Endothelial cell of umbilical vein (primary cell): ENCODE results near the gene AGBL4. TPM values are rescaled to one million over a fixed set of nuclear protein-coding genes. Genes with fewer than 3 reads are reported as not detected.

Experiments
- BruUV-seq: library from RNA; stranded (reverse); fragments of 400-500 nt; replicated peaks from 2 replicates; lab custom pipeline; 2021; lab: Mats Ljungman, UMichigan
- CTCF ChIA-PET: fragments of 300-600, 350-600 bp; sonication (Branson Sonifier 250); formaldehyde crosslinking; loops from one replicate; lab custom pipeline; 2021; ENCODE audit warnings: antibody characterized with exemption, inconsistent platforms; lab: Charles Lee
- POLR2A ChIA-PET: fragments of 300-600, 350-600 bp; sonication (Branson Sonifier 250); formaldehyde crosslinking; loops from one replicate; lab custom pipeline; 2021; ENCODE audit warnings: antibody characterized with exemption, inconsistent platforms; lab: Charles Lee
- DNase-seq: peaks from one replicate; pipeline ENCODE4 v3.0.0-alpha.2; 2011; ENCODE audit warnings: low read depth, low spot score
- FAIRE-seq: peaks from 2 replicates; lab custom pipeline; 2011; peaks lifted over from hg19 to GRCh38; lab: Jason Lieb, UNC
- H2AFZ ChIP-seq: 2 replicates; pipeline ENCODE4 v1.6.0; 2012; ENCODE audit warnings: low read depth, low read length, control low read depth, inconsistent platforms
- H3K27ac ChIP-seq: 2 replicates; pipeline ENCODE4 v1.5.1; 2011; ENCODE audit warnings: low read depth, mild to moderate bottlenecking, control low read depth, low read length, moderate library complexity; ENCODE audit not compliant: insufficient read depth
- H3K27me3 ChIP-seq, 2 experiments: 2 replicates each; pipeline versions ENCODE4 v1.6.0 to v1.6.1; 2011; ENCODE audit warnings: low read length in 2 of 2, mixed read lengths in 1 of 2; ENCODE audit not compliant: control insufficient read depth in 2 of 2, insufficient read depth in 2 of 2
- H3K36me3 ChIP-seq, 2 experiments: 2 replicates in 1 of 2; 3 replicates in 1 of 2; pipeline ENCODE4 v1.5.1; 2011; ENCODE audit warnings: low read length in 2 of 2, mild to moderate bottlenecking in 1 of 2, moderate library complexity in 1 of 2; ENCODE audit not compliant: control insufficient read depth in 2 of 2, insufficient read depth in 2 of 2; ENCODE audit errors: extremely low read depth in 1 of 2
- H3K4me1 ChIP-seq: 3 replicates; pipeline ENCODE4 v1.5.1; 2011; ENCODE audit warnings: mild to moderate bottlenecking, low read length; ENCODE audit not compliant: control insufficient read depth, insufficient read depth; ENCODE audit errors: extremely low read depth
- H3K4me2 ChIP-seq: 2 replicates; pipeline ENCODE4 v1.6.1; 2011; ENCODE audit warnings: low read length, control low read depth, mixed read lengths; ENCODE audit not compliant: insufficient read depth
- H3K4me3 ChIP-seq, 3 experiments: fragments of 200-600 bp in 1 of 3; sonication (generic), shearing (Covaris generic) in 1 of 3; replicated peaks in 1 of 3; 2 replicates each; pipeline ENCODE4 v1.5.1; 2011 to 2016; ENCODE audit warnings: control low read depth in 3 of 3, low read length in 3 of 3, mild to moderate bottlenecking in 2 of 3, inconsistent platforms in 1 of 3, low read depth in 1 of 3, moderate library complexity in 1 of 3; ENCODE audit not compliant: insufficient read depth in 1 of 3
- H3K79me2 ChIP-seq: 2 replicates; pipeline ENCODE4 v1.6.0; 2012; ENCODE audit warnings: low read length, inconsistent platforms; ENCODE audit not compliant: control insufficient read depth, insufficient read depth
- H3K9ac ChIP-seq: replicated peaks from 2 replicates; pipeline ENCODE3; 2011; ENCODE audit warnings: low read length, control low read depth; ENCODE audit not compliant: insufficient read depth; ENCODE audit errors: extremely low read depth
- H3K9me1 ChIP-seq: replicated peaks from 3 replicates; pipeline ENCODE4 v1.6.0; 2011; ENCODE audit warnings: mild to moderate bottlenecking, low read length; ENCODE audit not compliant: control insufficient read depth, insufficient read depth; ENCODE audit errors: extremely low read depth
- H3K9me3 ChIP-seq: replicated peaks from 2 replicates; pipeline ENCODE4 v1.5.1; 2012; ENCODE audit warnings: low read length, inconsistent platforms; ENCODE audit not compliant: control insufficient read depth, insufficient read depth
- H4K20me1 ChIP-seq: replicated peaks from 2 replicates; pipeline ENCODE3; 2011; ENCODE audit warnings: mild to moderate bottlenecking, low read length; ENCODE audit not compliant: control insufficient read depth, insufficient read depth; ENCODE audit errors: extremely low read depth
- EZH2 ChIP-seq: IDR thresholded peaks from 2 replicates; pipeline ENCODE4 v1.6.1; 2012; ENCODE audit warnings: borderline replicate concordance, low read depth, mild to moderate bottlenecking, moderate library complexity, low read length, inconsistent platforms; ENCODE audit not compliant: severe bottlenecking
- FOS ChIP-seq: IDR thresholded peaks from 2 replicates; pipeline ENCODE4 v1.6.1; 2011; ENCODE audit warnings: mild to moderate bottlenecking, low read length, moderate library complexity, borderline replicate concordance; ENCODE audit not compliant: insufficient read depth
- GATA2 ChIP-seq: IDR thresholded peaks from 2 replicates; pipeline ENCODE4 v1.7.0; 2011; ENCODE audit warnings: low read depth, mild to moderate bottlenecking, moderate library complexity, mixed read lengths, low read length; ENCODE audit not compliant: insufficient read length, insufficient read depth
- JUN ChIP-seq: IDR thresholded peaks from 2 replicates; pipeline ENCODE4 v1.6.1; 2011; ENCODE audit warnings: borderline replicate concordance, low read depth; ENCODE audit not compliant: insufficient read length, insufficient read depth
- MYC ChIP-seq: IDR thresholded peaks from one replicate; pipeline ENCODE4 v1.6.1; 2011; ENCODE audit warnings: mild to moderate bottlenecking, low read depth, low read length
- POLR2A ChIP-seq: IDR thresholded peaks from 2 replicates; pipeline ENCODE4 v1.6.1; 2012; ENCODE audit warnings: low read depth, mild to moderate bottlenecking, control low read depth, low read length
- POLR2AphosphoS5 ChIP-seq: IDR thresholded peaks from 2 replicates; pipeline ENCODE4 v1.6.1; 2012; ENCODE audit warnings: low read depth, mild to moderate bottlenecking, control low read depth, low read length, moderate library complexity; ENCODE audit not compliant: insufficient read depth
- dilution Hi-C: fragments of 300-500 bp; cut with MboI; formaldehyde crosslinking; loops from one replicate; pipeline ENCODE4 v1.15.0; 2019; ENCODE audit warnings: low sequenced_read_pairs; ENCODE audit not compliant: extremely low pct_ligation_motif_present
- intact Hi-C: fragments of 100-400 bp; cut with micrococcal nuclease; formaldehyde crosslinking; loops from one replicate; pipeline ENCODE4 v1.10.0; 2022
- polyA plus RNA-seq, 4 experiments: library from polyadenylated mRNA; depleted of rRNA in 3 of 4; stranded (reverse) in 3 of 4; unstranded in 1 of 4; fragments of >200 nt; gene quantifications; 2 replicates each; pipeline versions ENCODE4 v1.2.1 to v1.2.3, GENCODE V29; 2011 to 2012; ENCODE audit warnings: missing spikeins in 1 of 4
- total RNA-seq: library from RNA; stranded (reverse); gene quantifications from 2 replicates; pipeline ENCODE4 v1.2.3, GENCODE V29; 2021
- TF ChIP-seq, protein P1 (sequence below): IDR thresholded peaks from 2 replicates; pipeline ENCODE4 v1.6.1; 2011; ENCODE audit not compliant: insufficient read depth, insufficient read length
- TF ChIP-seq, protein P2 (sequence below), 2 donors: IDR thresholded peaks; 1 replicate in 1 of 2; 2 replicates in 1 of 2; pipeline ENCODE4 v1.5.1; 2011; ENCODE audit warnings: low read length in 2 of 2, mild to moderate bottlenecking in 2 of 2, moderate library complexity in 2 of 2, control low read depth in 1 of 2, inconsistent platforms in 1 of 2, low read depth in 1 of 2; ENCODE audit not compliant: insufficient read depth in 1 of 2; ENCODE audit errors: extremely low read depth in 1 of 2

The AGBL4 gene
- total and polyA plus RNA-seq, 2 donors (not counting 3 experiments of a cell fraction or from before 2014, with no cell fraction given) = not detected

GRCh38 chr1:48644190-48644900, 1379.4 kb downstream of the AGBL4 start:
- no peaks in the 10 kb centered on the region for H3K9me1 ChIP-seq
- no peaks in the 10 kb centered on the region for H3K79me2 ChIP-seq
- no peaks in the 10 kb centered on the region for H3K27me3 ChIP-seq
- dilution Hi-C loops (no loop called here), intact Hi-C loops (no loop called here)
- FAIRE-seq = no peak
- no peaks in the 10 kb centered on the region for H3K9me3 ChIP-seq
- no peak overlapping the region for H3K27ac ChIP-seq
- H3K4me1 ChIP-seq = no peaks in the 10 kb centered on the region
- CTCF ChIA-PET = no interaction called here
- no peaks in the 10 kb centered on the region for H4K20me1 ChIP-seq
- no peak for DNase-seq
- H3K9ac ChIP-seq = no peak overlapping the region
- POLR2A ChIA-PET = no interaction called here
- H3K4me2 ChIP-seq = no peak overlapping the region
- H2AFZ ChIP-seq = no peak overlapping the region
- BruUV-seq = no TSS peak
- TF ChIP-seq JUN (no peak), POLR2A (no peak), POLR2AphosphoS5 (no peak), GATA2 (no peak), EZH2 (no peak), FOS (no peak), MYC (no peak)
- TF ChIP-seq, protein P1, sequence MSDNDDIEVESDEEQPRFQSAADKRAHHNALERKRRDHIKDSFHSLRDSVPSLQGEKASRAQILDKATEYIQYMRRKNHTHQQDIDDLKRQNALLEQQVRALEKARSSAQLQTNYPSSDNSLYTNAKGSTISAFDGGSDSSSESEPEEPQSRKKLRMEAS = no peak
- TF ChIP-seq, protein P2, sequence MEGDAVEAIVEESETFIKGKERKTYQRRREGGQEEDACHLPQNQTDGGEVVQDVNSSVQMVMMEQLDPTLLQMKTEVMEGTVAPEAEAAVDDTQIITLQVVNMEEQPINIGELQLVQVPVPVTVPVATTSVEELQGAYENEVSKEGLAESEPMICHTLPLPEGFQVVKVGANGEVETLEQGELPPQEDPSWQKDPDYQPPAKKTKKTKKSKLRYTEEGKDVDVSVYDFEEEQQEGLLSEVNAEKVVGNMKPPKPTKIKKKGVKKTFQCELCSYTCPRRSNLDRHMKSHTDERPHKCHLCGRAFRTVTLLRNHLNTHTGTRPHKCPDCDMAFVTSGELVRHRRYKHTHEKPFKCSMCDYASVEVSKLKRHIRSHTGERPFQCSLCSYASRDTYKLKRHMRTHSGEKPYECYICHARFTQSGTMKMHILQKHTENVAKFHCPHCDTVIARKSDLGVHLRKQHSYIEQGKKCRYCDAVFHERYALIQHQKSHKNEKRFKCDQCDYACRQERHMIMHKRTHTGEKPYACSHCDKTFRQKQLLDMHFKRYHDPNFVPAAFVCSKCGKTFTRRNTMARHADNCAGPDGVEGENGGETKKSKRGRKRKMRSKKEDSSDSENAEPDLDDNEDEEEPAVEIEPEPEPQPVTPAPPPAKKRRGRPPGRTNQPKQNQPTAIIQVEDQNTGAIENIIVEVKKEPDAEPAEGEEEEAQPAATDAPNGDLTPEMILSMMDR (IDR thresholded peaks at IDR 0.05; ENCODE audit: extremely low read depth in 1 of 2, insufficient read depth in 1 of 2, low read depth in 1 of 2, low read length in 2 of 2) = no peak
- H3K4me3 ChIP-seq = no peak overlapping the region
- H3K36me3 ChIP-seq = no peaks in the 10 kb centered on the region
